GM04503 (cell line): Measurements from ENCODE around the gene GPR176.

Experiments
- DNase-seq: peaks from one replicate; pipeline ENCODE4 v3.0.0-alpha.2; 2012; ENCODE audit warnings: low read depth

GPR176 gene

GRCh38 chr15:39807791-39808190 lies 112.3 kb downstream of the GPR176 start:
- no peak for DNase-seq

- no peak for DNase-seq
Observed at GRCh38 chr15:39804026-39804425, 116.0 kb downstream of the GPR176 start.

GRCh38 chr15:39803016-39803415 lies 117.0 kb downstream of the GPR176 start:
- no peak for DNase-seq

- no peak for DNase-seq
Observed at GRCh38 chr15:39801641-39802309, 118.3 kb downstream of the GPR176 start.

GRCh38 chr15:39799552-39800011 lies 120.5 kb downstream of the GPR176 start:
- DNase-seq = no peak

- DNase-seq = no peak
Observed at GRCh38 chr15:39798382-39798781, 121.7 kb downstream of the GPR176 start.

- DNase-seq = no peak
Observed at GRCh38 chr15:39797407-39797806, 122.7 kb downstream of the GPR176 start.

GRCh38 chr15:39796601-39797000 lies 123.5 kb downstream of the GPR176 start:
- DNase-seq = no peak

- DNase-seq = no peak
Observed at GRCh38 chr15:39795486-39795885, 124.6 kb downstream of the GPR176 start.

GRCh38 chr15:39794954-39795353 lies 125.1 kb downstream of the GPR176 start:
- DNase-seq = no peak

GRCh38 chr15:39793923-39794322 lies 126.1 kb downstream of the GPR176 start:
- DNase-seq = no peak

GRCh38 chr15:39792844-39793335 lies 127.2 kb downstream of the GPR176 start:
- DNase-seq = no peak

GRCh38 chr15:39792025-39792843 lies 127.8 kb downstream of the GPR176 start:
- DNase-seq = no peak

GRCh38 chr15:39789736-39790135 lies 130.3 kb downstream of the GPR176 start:
- DNase-seq = no peak

GRCh38 chr15:39788800-39789565 lies 131.1 kb downstream of the GPR176 start:
- no peak for DNase-seq

- no peak for DNase-seq
Observed at GRCh38 chr15:39788108-39788507, 132.0 kb downstream of the GPR176 start.

- DNase-seq = no peak
Observed at GRCh38 chr15:39787479-39787878, 132.6 kb downstream of the GPR176 start.

GRCh38 chr15:39786447-39787056 lies 133.5 kb downstream of the GPR176 start:
- DNase-seq = no peak

- DNase-seq = no peak
Observed at GRCh38 chr15:39785841-39786240, 134.2 kb downstream of the GPR176 start.

- DNase-seq = no peak
Observed at GRCh38 chr15:39785139-39785538, 134.9 kb downstream of the GPR176 start.

- DNase-seq = no peak
Observed at GRCh38 chr15:39784638-39785037, 135.4 kb downstream of the GPR176 start.

- no peak for DNase-seq
Observed at GRCh38 chr15:39784125-39784524, 135.9 kb downstream of the GPR176 start.
